Ishikawa (cell line): Measurements from ENCODE around the gene PLA2G4E.

ENCODE experiments used
- CEBPB ChIP-seq: IDR thresholded peaks from 2 replicates; pipeline ENCODE4 v1.6.1; 2012
- CREB1 ChIP-seq: IDR thresholded peaks from 2 replicates; pipeline ENCODE4 v1.6.1; 2012; ENCODE audit warnings: low read depth
- EGR1 ChIP-seq: IDR thresholded peaks from 2 replicates; pipeline ENCODE4 v1.6.1; 2012
- EP300 ChIP-seq: IDR thresholded peaks from 2 replicates; pipeline ENCODE4 v1.6.1; 2012; ENCODE audit warnings: borderline replicate concordance
- FOXM1 ChIP-seq: IDR thresholded peaks from 2 replicates; pipeline ENCODE4 v1.6.1; 2012; ENCODE audit warnings: low read depth, borderline replicate concordance
- MAX ChIP-seq: IDR thresholded peaks from 2 replicates; pipeline ENCODE4 v1.6.1; 2012
- NFIC ChIP-seq: IDR thresholded peaks from 2 replicates; pipeline ENCODE4 v1.6.1; 2012
- RAD21 ChIP-seq: IDR thresholded peaks from 2 replicates; pipeline ENCODE4 v1.6.1; 2012; ENCODE audit warnings: low read depth
- REST ChIP-seq: IDR thresholded peaks from 2 replicates; pipeline ENCODE4 v1.6.1; 2012; ENCODE audit warnings: low read depth, mild to moderate bottlenecking
- TAF1 ChIP-seq: IDR thresholded peaks from 2 replicates; pipeline ENCODE4 v1.6.1; 2012; ENCODE audit warnings: low read depth, mild to moderate bottlenecking
- TCF12 ChIP-seq: IDR thresholded peaks from 2 replicates; pipeline ENCODE4 v1.6.1; 2012; ENCODE audit warnings: low read depth
- TEAD4 ChIP-seq: IDR thresholded peaks from 2 replicates; pipeline ENCODE4 v1.6.1; 2012
- YY1 ChIP-seq: IDR thresholded peaks from 2 replicates; pipeline ENCODE4 v1.6.1; 2012; ENCODE audit warnings: low read depth
- ZBTB7A ChIP-seq: IDR thresholded peaks from 2 replicates; pipeline ENCODE4 v1.6.1; 2012; ENCODE audit warnings: low read depth

DNA sequence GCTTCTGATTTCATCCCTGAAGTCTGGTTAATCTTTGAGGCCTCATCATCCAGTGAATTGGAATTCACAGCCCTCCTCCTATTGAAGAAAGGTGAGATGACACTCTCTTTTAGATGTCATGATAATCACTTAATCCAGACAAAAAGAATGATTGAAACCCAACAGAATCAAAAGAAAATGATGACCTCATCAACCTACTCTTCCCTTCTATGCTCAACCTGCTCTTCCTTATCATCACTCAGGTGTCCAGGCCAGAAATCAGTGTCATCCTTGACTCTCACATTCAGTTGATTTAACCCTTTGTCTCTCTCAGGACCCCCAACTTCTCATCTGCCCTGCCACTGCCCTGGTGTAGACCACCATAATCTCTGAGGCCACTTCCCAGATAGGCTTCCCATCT lies 11.8 kb downstream of the PLA2G4E start:
- TF ChIP-seq ZBTB7A (no peak), REST (no peak), TAF1 (no peak), EP300 (no peak), CREB1 (no peak), RAD21 (no peak), YY1 (no peak), MAX (no peak), CEBPB (no peak), FOXM1 (no peak), EGR1 (no peak), TEAD4 (no peak), NFIC (no peak), TCF12 (no peak)
